Ovary (tissue), 9 donors: ENCODE results near the gene TBX19. TPM values are rescaled to one million over a fixed set of nuclear protein-coding genes. Genes with fewer than 3 reads are reported as not detected.

Experiments
- DNase-seq, 5 donors: peaks; one replicate each; pipeline ENCODE4 v3.0.0-alpha.2; 2019 to 2020
- H3K27ac ChIP-seq, 2 donors: fragments of 200-600 bp; one replicate each; pipeline versions ENCODE4 v1.5.1 to v1.8.0; 2019 to 2022
- H3K27me3 ChIP-seq: fragments of 200-600 bp; one replicate; pipeline ENCODE4 v1.8.0; 2022
- H3K36me3 ChIP-seq: fragments of 200-600 bp; sonication (generic); one replicate; pipeline ENCODE4 v1.5.1; 2019
- H3K4me1 ChIP-seq: one replicate; pipeline ENCODE4 v1.8.1; 2013; ENCODE audit warnings: mild to moderate bottlenecking, moderate library complexity; ENCODE audit not compliant: insufficient read depth
- H3K4me3 ChIP-seq: fragments of 200-600 bp; sonication (generic); one replicate; pipeline ENCODE4 v1.5.1; 2017
- H3K9me3 ChIP-seq, 2 donors: fragments of 200-600 bp in 1 of 2; sonication (generic) in 1 of 2; one replicate each; pipeline versions ENCODE4 v1.5.1 to v1.8.1; 2013 to 2019; ENCODE audit warnings: mild to moderate bottlenecking in 1 of 2, moderate library complexity in 1 of 2
- EP300 ChIP-seq: sonication (generic); formaldehyde crosslinking; IDR thresholded peaks from one replicate; pipeline ENCODE4 v1.6.1; 2017; ENCODE audit warnings: antibody characterized with exemption
- POLR2A ChIP-seq: fragments of 450-650 bp; IDR thresholded peaks from one replicate; pipeline ENCODE4 v1.6.1; 2017; ENCODE audit warnings: antibody characterized with exemption, mild to moderate bottlenecking, moderate library complexity
- WGBS, 3 donors: extraction: QIAGEN DNeasy Blood & Tissue Kit in 1 of 3; methylation state at CpG; one replicate each; pipeline versions ENCODE4 v1.1.5 to v1.1.7; 2013 to 2017; 5-methylcytosine and 5-hydroxymethylcytosine counted together
- intact Hi-C, 4 donors: fragments of 100-400 bp; cut with DNase I; formaldehyde crosslinking; loops; one replicate each; pipeline versions ENCODE4 v1.11.0 to v1.15.1; 2022 to 2023
- polyA plus RNA-seq, 2 donors: library from polyadenylated mRNA; stranded (reverse); fragments of 200-250 nt in 1 of 2; fragments of 350-450 nt in 1 of 2; fragmentation: Illumina TruSeq in 1 of 2; extraction: RNeasy Lipid Tissue Mini Kit (QIAGEN cat#74804) in 1 of 2; gene quantifications; one replicate each; pipeline ENCODE4 v1.2.3, GENCODE V29; 2013 to 2014
- total RNA-seq, 7 donors: library from RNA; depleted of rRNA in 2 of 7; stranded (reverse); fragments of >200 nt in 2 of 7; fragmentation: NEBNext Ultra II Directional in 3 of 7; extraction: Animal tissue kit (Norgen Biotek cat#: 25700) in 3 of 7; gene quantifications; one replicate each; pipeline versions ENCODE4 v1.1.0 to v1.2.4, GENCODE V29; 2016 to 2023
- TF ChIP-seq, protein P1 (sequence below), 3 donors: fragments of 450-650 bp in 2 of 3; fragments of 200-600 bp in 1 of 3; IDR thresholded peaks; one replicate each; pipeline versions ENCODE4 v1.5.1 to v1.8.0; 2016 to 2022; ENCODE audit warnings: antibody characterized with exemption in 3 of 3, mild to moderate bottlenecking in 1 of 3
- donor health status: DM: no; HTN: no; CAD: no; lungs with moderate emphysema.
- donor health status: DM: no; HTN: no; CAD: no.
- donor health status: Bipolar disorder and iron deficiency.
- donor health status: DM: yes; HTN: yes; CAD: no.
- donor health status: DM: no; HTN: no; CAD: no.
- donor health status: DM: yes; HTN: yes; CAD: no.

Gene TBX19
- total and polyA plus RNA-seq, 9 donors: 0.92 to 4.1 (median 3.7) TPM

DNA sequence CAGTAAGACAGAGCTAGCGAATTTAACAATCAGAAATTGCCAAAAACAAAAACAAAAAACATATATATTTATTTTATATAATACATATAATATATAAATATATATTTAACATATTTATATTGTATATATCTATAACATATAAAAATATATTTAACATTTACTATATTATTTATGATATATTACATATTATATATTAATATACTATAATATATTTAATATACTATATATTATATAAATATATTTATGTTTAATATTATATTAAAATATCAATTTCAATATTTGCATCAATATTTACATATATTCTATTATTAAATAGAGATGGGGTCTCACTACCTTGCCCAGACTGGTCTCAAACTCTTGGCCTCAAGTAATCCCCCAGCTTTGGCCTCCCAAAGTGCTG lies 50.9 kb downstream of the TBX19 start:
- no peaks in the 10 kb centered on the region for H3K27me3 ChIP-seq
- H3K4me3 ChIP-seq: no peak overlapping the region
- TF ChIP-seq, protein P1, sequence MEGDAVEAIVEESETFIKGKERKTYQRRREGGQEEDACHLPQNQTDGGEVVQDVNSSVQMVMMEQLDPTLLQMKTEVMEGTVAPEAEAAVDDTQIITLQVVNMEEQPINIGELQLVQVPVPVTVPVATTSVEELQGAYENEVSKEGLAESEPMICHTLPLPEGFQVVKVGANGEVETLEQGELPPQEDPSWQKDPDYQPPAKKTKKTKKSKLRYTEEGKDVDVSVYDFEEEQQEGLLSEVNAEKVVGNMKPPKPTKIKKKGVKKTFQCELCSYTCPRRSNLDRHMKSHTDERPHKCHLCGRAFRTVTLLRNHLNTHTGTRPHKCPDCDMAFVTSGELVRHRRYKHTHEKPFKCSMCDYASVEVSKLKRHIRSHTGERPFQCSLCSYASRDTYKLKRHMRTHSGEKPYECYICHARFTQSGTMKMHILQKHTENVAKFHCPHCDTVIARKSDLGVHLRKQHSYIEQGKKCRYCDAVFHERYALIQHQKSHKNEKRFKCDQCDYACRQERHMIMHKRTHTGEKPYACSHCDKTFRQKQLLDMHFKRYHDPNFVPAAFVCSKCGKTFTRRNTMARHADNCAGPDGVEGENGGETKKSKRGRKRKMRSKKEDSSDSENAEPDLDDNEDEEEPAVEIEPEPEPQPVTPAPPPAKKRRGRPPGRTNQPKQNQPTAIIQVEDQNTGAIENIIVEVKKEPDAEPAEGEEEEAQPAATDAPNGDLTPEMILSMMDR (IDR thresholded peaks at IDR 0.05): no peak
- TF ChIP-seq POLR2A (no peak), EP300 (no peak)
- WGBS, 3 donors: 95 to 98% (median 96%) methylated on average over 1 of the region's 1 CpG
- intact Hi-C loops: no loop called here
- H3K4me1 ChIP-seq: no peaks in the 10 kb centered on the region
- no peaks in the 10 kb centered on the region for H3K9me3 ChIP-seq
- no peaks in the 10 kb centered on the region for H3K36me3 ChIP-seq
- DNase-seq: no peak
- no peak overlapping the region for H3K27ac ChIP-seq

DNA sequence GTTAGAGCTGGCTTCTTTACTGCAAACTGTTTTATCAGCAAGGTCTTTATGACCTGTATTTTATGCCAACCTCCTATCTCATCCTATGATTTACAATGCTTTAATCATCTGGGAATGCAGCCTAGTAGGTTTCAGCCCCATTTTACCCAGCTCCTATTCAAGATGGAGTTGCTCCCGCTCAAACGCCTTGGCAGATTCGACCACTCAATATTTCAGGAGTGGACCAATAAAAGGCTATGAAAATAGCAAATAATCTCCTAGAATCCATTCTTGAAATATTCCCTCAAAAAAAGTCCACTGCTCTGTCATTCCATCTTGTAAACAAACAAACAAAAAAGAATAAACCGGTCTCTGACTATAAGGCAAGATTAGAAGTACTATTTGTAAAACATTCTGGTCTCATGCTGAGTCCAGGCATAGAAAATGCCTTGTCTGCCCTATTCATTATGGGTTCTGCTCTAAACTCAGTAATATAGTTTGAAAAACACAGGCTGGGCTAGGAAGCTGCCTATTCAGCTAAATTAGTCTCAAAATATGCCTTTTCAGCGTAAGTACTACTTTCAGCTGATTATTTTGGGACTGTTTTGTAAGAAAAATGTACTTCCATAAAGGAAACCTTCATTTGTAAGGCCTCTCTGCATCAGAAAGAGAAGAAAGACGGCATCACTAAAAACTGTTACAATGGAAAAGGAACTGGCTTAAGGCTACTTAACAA lies 53.0 kb downstream of the TBX19 start:
- Histone ChIP-seq H3K9me3 (no peaks in the 10 kb centered on the region), H3K27ac (no peak overlapping the region), H3K4me1 (no peaks in the 10 kb centered on the region), H3K27me3 (no peaks in the 10 kb centered on the region), H3K4me3 (no peak overlapping the region), H3K36me3 (no peaks in the 10 kb centered on the region)
- intact Hi-C loops: no loop called here
- TF ChIP-seq EP300: no peak
- TF ChIP-seq, protein P1 (IDR thresholded peaks at IDR 0.05): no peak
- no peak for TF ChIP-seq POLR2A
- DNase-seq: no peak
- 52 to 70% (median 54%) methylated on average over 6 of the region's 6 CpGs for WGBS, 3 donors

DNA sequence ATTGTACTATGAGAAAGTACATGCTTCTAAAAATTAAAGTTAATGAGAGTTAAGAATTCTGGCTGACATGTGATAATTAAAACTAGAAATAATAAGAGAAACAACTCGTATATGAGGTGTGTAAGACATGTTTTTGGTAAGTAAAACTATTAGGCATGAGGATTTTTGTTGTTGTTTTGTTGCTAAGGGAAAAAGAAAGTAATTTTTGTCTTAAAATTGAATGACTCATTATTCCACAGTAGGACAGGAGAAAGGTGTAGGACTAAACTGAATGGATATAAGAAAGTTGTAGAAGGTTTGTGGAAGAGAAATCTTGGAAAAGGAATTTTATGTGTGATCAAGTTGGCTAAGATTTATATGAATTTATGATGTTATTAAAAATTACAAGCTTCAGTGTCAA lies 54.8 kb downstream of the TBX19 start:
- 42 to 62% (median 52%) methylated on average over 1 of the region's 1 CpG for WGBS, 3 donors
- Histone ChIP-seq H3K27ac (no peak overlapping the region), H3K4me1 (no peaks in the 10 kb centered on the region), H3K9me3 (no peaks in the 10 kb centered on the region), H3K27me3 (no peaks in the 10 kb centered on the region), H3K36me3 (no peaks in the 10 kb centered on the region), H3K4me3 (no peak overlapping the region)
- TF ChIP-seq POLR2A (no peak), EP300 (no peak)
- TF ChIP-seq, protein P1 (IDR thresholded peaks at IDR 0.05): no peak
- no peak for DNase-seq
- intact Hi-C loops: no loop called here

DNA sequence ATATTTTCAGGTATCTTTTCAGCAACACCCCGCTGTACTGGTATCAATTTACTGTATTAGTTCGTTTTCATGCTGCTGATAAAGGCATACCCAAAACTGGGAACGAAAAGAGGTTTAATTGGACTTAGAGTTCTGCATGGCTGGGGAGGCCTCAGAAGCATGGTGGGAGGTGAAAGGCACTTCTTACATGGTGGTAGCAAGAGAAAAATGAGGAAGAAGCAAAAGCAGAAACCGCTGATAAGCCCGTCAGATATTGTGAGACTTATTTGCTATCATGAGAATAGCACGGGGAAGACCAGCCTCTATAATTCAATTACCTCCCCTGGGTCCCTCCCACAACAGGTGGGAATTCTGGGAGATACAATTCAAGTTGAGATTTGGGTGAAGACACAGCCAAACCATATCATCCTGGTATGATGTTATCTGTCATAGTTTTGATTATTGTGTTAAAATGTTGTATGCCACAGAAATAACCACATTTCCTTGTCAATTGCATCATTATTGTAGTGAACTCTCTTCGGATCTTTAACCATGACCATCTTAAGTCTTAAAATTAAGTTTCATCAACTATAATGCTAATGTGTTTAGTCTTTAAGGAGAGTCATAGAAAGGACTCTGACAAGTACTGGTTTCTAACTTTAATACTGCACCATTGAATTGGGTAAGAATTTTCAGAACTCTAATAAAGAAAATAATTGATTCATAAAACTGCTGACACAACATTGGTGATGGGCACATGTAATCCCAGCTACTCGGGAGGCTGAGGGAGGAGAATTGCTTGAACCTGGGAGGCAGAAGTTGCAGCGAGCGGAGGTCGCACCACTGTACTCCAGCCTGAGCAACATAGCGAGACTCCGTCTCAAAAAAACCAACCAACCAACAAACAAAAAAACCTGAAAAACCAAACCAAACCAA lies 58.2 kb downstream of the TBX19 start:
- Histone ChIP-seq H3K4me1 (no peaks in the 10 kb centered on the region), H3K9me3 (no peaks in the 10 kb centered on the region), H3K4me3 (no peak overlapping the region), H3K36me3 (no peaks in the 10 kb centered on the region), H3K27ac (no peak overlapping the region), H3K27me3 (no peaks in the 10 kb centered on the region)
- TF ChIP-seq EP300 (no peak), POLR2A (no peak)
- TF ChIP-seq, protein P1 (IDR thresholded peaks at IDR 0.05): no peak
- intact Hi-C loops: no loop called here
- DNase-seq: no peak
- 85 to 90% (median 86%) methylated on average over 13 of the region's 13 CpGs for WGBS, 3 donors
